K562 (cell line): ENCODE measurements around the gene NEUROD4. TPM values are rescaled to one million over a fixed set of nuclear protein-coding genes. Genes with fewer than 3 reads are reported as not detected.
A peak's percentile ranks its signal among the peaks of the same experiment; 100 is the strongest.

Experiments used
- ATAC-seq: fragments of 200-7000 bp; cut with Tn5 transposase; 3 replicates; pipeline ENCODE4 v1.9.1; 2020; ENCODE audit warnings: moderate library complexity
- BruUV-seq: library from RNA; stranded (reverse); fragments of 400-500 nt; replicated peaks from 2 replicates; lab custom pipeline; 2021; lab: Mats Ljungman, UMichigan
- CTCF ChIA-PET: fragments of 300-600 bp; formaldehyde crosslinking; extraction: SDS; loops from one replicate; lab custom pipeline; 2021; ENCODE audit warnings: low intra/inter-chr PET ratio; lab: Yijun Ruan, JAX
- POLR2A ChIA-PET: fragments of 300-600, 350-650 bp; sonication (Branson Sonifier 250); formaldehyde crosslinking; extraction: SDS; loops from one replicate; lab custom pipeline; 2021; ENCODE audit warnings: antibody characterized with exemption, inconsistent platforms; lab: Yijun Ruan, JAX
- DNase-seq, 4 experiments: peaks; one replicate each; pipeline versions ENCODE4 v3.0.0 to v3.0.0-alpha.2; 2011 to 2018; ENCODE audit warnings: low spot score in 3 of 4, mixed read lengths in 3 of 4; ENCODE audit errors: extremely low read depth in 1 of 4
- FAIRE-seq: peaks from 2 replicates; lab custom pipeline; 2011; peaks lifted over from hg19 to GRCh38; lab: Jason Lieb, UNC
- H2AFZ ChIP-seq: 2 replicates; pipeline ENCODE4 v1.6.0; 2011; ENCODE audit warnings: low read depth, low read length, control low read depth, inconsistent platforms
- H3K27ac ChIP-seq: fragments of 200-600 bp; 3 replicates; pipeline ENCODE4 v1.8.0; 2011; ENCODE audit warnings: low read depth, mild to moderate bottlenecking, control low read depth, inconsistent platforms, low read length, moderate library complexity, mixed read lengths; ENCODE audit errors: extremely low read depth
- H3K27me3 ChIP-seq, 2 experiments: fragments of 300-600 bp in 1 of 2; 2 replicates in 1 of 2; 3 replicates in 1 of 2; pipeline versions ENCODE4 v1.6.0 to v1.8.0; 2011; ENCODE audit warnings: inconsistent platforms in 2 of 2, low read length in 2 of 2, mild to moderate bottlenecking in 1 of 2, mixed read lengths in 1 of 2, moderate library complexity in 1 of 2; ENCODE audit not compliant: control insufficient read depth in 2 of 2, insufficient read depth in 2 of 2
- H3K36me3 ChIP-seq: fragments of 300-600 bp; 3 replicates; pipeline ENCODE4 v1.8.0; 2011; ENCODE audit warnings: mild to moderate bottlenecking, low read length, inconsistent platforms; ENCODE audit not compliant: control insufficient read depth, insufficient read depth
- H3K4me1 ChIP-seq, 2 experiments: fragments of 200-600 bp in 1 of 2; replicated peaks in 1 of 2; 2 replicates in 1 of 2; 3 replicates in 1 of 2; pipeline versions ENCODE4 v1.5.1 to v1.8.0; 2011; ENCODE audit warnings: inconsistent platforms in 2 of 2, low read length in 2 of 2, mild to moderate bottlenecking in 1 of 2, mixed read lengths in 1 of 2, moderate library complexity in 1 of 2; ENCODE audit not compliant: control insufficient read depth in 2 of 2, insufficient read depth in 2 of 2
- H3K4me2 ChIP-seq: 2 replicates; pipeline ENCODE4 v1.6.1; 2011; ENCODE audit warnings: low read length, control low read depth, inconsistent platforms, mixed read lengths; ENCODE audit not compliant: insufficient read depth
- H3K4me3 ChIP-seq: fragments of 200-600 bp; sonication (generic), shearing (Covaris generic); 2 replicates; pipeline ENCODE4 v1.5.1; 2016; ENCODE audit warnings: control low read depth, inconsistent platforms
- H3K79me2 ChIP-seq: fragments of 200-600 bp; 3 replicates; pipeline ENCODE4 v1.8.0; 2011; ENCODE audit warnings: low read length, inconsistent platforms; ENCODE audit not compliant: control insufficient read depth, insufficient read depth
- H3K9ac ChIP-seq, 2 experiments: 2 replicates each; pipeline versions ENCODE4 v1.6.0 to v1.6.1; 2011; ENCODE audit warnings: low read depth in 2 of 2, low read length in 2 of 2, control low read depth in 1 of 2, inconsistent platforms in 1 of 2, mild to moderate bottlenecking in 1 of 2, mixed read lengths in 1 of 2; ENCODE audit not compliant: insufficient read depth in 1 of 2
- H3K9me1 ChIP-seq: one replicate; pipeline ENCODE4 v1.6.0; 2011; ENCODE audit warnings: inconsistent platforms, mild to moderate bottlenecking, low read length, moderate library complexity; ENCODE audit not compliant: control insufficient read depth, insufficient read depth
- H3K9me3 ChIP-seq: replicated peaks from 2 replicates; pipeline ENCODE4 v1.5.1; 2011; ENCODE audit warnings: low read depth, low read length, inconsistent platforms; ENCODE audit not compliant: control insufficient read depth, insufficient read depth
- H4K20me1 ChIP-seq: replicated peaks from 2 replicates; pipeline ENCODE4 v1.6.1; 2011; ENCODE audit warnings: low read length, inconsistent platforms, mixed read lengths; ENCODE audit not compliant: control insufficient read depth, insufficient read depth
- C11orf30 ChIP-seq: fragments of 450-650 bp; IDR thresholded peaks from 2 replicates; pipeline ENCODE4 v1.6.1; 2016; ENCODE audit warnings: low read depth, mild to moderate bottlenecking
- CBFA2T3 ChIP-seq: fragments of 450-650 bp; IDR thresholded peaks from 2 replicates; pipeline ENCODE4 v1.6.1; 2017
- FOS ChIP-seq: IDR thresholded peaks from 3 replicates; pipeline ENCODE4 v1.6.1; 2011; ENCODE audit not compliant: insufficient read length; ENCODE audit errors: extremely low read depth
- MEIS2 ChIP-seq: fragments of 450-650 bp; IDR thresholded peaks from 2 replicates; pipeline ENCODE4 v1.6.1; 2014; ENCODE audit warnings: mild to moderate bottlenecking; ENCODE audit not compliant: partially characterized antibody
- SRF ChIP-seq, 2 experiments: fragments of 250-450, 450-650 bp in 1 of 2; sonication (Bioruptor Pico) in 1 of 2; sonication (generic) in 1 of 2; formaldehyde crosslinking; IDR thresholded peaks; 2 replicates each; pipeline versions ENCODE4 v1.5.0 to v1.5.1; 2020 to 2022; ENCODE audit warnings: mild to moderate bottlenecking in 1 of 2, missing genetic modification reagents in 1 of 2
- ZNF311 ChIP-seq: fragments of 250-450 bp; sonication (Bioruptor Pico); IDR thresholded peaks from 2 replicates; pipeline ENCODE4 v1.4.0; 2020; ENCODE audit warnings: mild to moderate bottlenecking, moderate library complexity
- WGBS: fragments of 100-300 bp; shearing (Covaris generic); methylation state at CpG from one replicate; pipeline ENCODE4 v1.1.6; 2016; ENCODE audit warnings: low coverage, mixed read lengths; ENCODE audit not compliant: insufficient coverage; ENCODE audit errors: missing lambda C conversion rate; 5-methylcytosine and 5-hydroxymethylcytosine counted together
- in situ Hi-C: fragments of 300-500 bp; cut with MboI; formaldehyde crosslinking; loops from 4 replicates; pipeline ENCODE4 v1.15.0; 2018; ENCODE audit warnings: inconsistent platforms, mixed read lengths
- intact Hi-C: fragments of 100-400 bp; cut with micrococcal nuclease; formaldehyde crosslinking; loops from 2 replicates; pipeline ENCODE4 v1.14.2; 2022
- polyA plus RNA-seq, 8 experiments: library from polyadenylated mRNA; depleted of rRNA in 4 of 8; stranded (reverse) in 5 of 8; unstranded in 3 of 8; fragments of >200 nt; fragmentation: Nextera tagmentation in 2 of 8; fragmentation: Illumina TruSeq in 1 of 8; extraction: Ambion mirVana in 2 of 8; extraction: Trizol in 1 of 8; gene quantifications; 2 replicates each; pipeline versions ENCODE4 v1.2.1 to v1.2.3, GENCODE V29; 2011 to 2014; ENCODE audit warnings: inconsistent platforms in 1 of 8, missing spikeins in 1 of 8
- total RNA-seq, 7 experiments: library from RNA; depleted of rRNA in 6 of 7; stranded (reverse); fragments of >200 nt in 6 of 7; fragmentation: Illumina TruSeq in 2 of 7; extraction: Trizol in 2 of 7; gene quantifications; 2 replicates each; pipeline versions ENCODE4 v1.2.1 to v1.2.3, GENCODE V29; 2011 to 2021; ENCODE audit warnings: low replicate concordance in 1 of 7
- TF ChIP-seq, protein P1 (sequence below): fragments of 200-800 bp; sonication (Bioruptor generic); IDR thresholded peaks from 2 replicates; pipeline ENCODE4 v1.6.1; 2017; ENCODE audit warnings: missing genetic modification characterization, missing compliant biosample characterization

NEUROD4 gene
- total and polyA plus RNA-seq, 9 of the 15 experiments (the other 6 are each of a cell fraction or from before 2014, with no cell fraction given), result not detected

DNA sequence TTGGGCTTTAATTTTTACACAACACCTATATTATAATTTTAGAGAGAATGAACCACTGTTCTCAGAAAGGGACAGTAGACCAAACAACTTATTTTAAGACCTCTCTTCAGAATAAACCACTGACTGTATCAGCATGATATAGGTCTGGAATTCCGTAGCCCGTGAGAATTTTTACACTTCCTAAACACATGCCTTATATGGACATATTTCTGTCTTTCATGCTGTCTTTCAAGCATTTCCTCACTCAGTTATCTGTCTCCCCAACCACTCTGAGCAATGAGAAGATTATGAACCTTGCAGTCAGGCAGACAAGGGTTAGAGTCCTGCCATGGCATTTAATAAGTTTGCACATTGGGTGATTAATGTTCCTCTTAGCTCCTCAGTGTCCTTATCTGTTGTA is 17.4 kb upstream of the NEUROD4 start:
- Histone ChIP-seq H3K4me2 (no peak overlapping the region), H4K20me1 (no peaks in the 10 kb centered on the region), H3K27ac (no peak overlapping the region), H3K9ac (no peak overlapping the region), H3K36me3 (no peaks in the 10 kb centered on the region), H3K79me2 (no peaks in the 10 kb centered on the region), H3K27me3 (peaks cover 25 to 27% of the 10 kb centered on the region in 2 experiments; a peak in 4 of 5 replicates), H3K9me3 (no peaks in the 10 kb centered on the region), H3K4me3 (no peak overlapping the region), H3K4me1 (no peaks in the 10 kb centered on the region), H2AFZ (no peak overlapping the region), H3K9me1 (no peaks in the 10 kb centered on the region)
- in situ Hi-C loops (no loop called here), intact Hi-C loops (no loop called here)
- BruUV-seq, result no TSS peak
- FAIRE-seq (no peak), DNase-seq (no peak), ATAC-seq (no peak)
- TF ChIP-seq, protein P1, sequence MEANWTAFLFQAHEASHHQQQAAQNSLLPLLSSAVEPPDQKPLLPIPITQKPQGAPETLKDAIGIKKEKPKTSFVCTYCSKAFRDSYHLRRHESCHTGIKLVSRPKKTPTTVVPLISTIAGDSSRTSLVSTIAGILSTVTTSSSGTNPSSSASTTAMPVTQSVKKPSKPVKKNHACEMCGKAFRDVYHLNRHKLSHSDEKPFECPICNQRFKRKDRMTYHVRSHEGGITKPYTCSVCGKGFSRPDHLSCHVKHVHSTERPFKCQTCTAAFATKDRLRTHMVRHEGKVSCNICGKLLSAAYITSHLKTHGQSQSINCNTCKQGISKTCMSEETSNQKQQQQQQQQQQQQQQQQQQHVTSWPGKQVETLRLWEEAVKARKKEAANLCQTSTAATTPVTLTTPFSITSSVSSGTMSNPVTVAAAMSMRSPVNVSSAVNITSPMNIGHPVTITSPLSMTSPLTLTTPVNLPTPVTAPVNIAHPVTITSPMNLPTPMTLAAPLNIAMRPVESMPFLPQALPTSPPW, result no peak
- TF ChIP-seq ZNF311 (CRISPR knock-in tag) (no peak), FOS (no peak), CBFA2T3 (peak; percentile 11; the same call in 1 of the 2 replicates), MEIS2 (peak; percentile 10), C11orf30 (no peak), SRF (CRISPR knock-in tag; IDR thresholded peaks at IDR 0.05) (peak in 1 of 2 experiments; percentile 70; a peak in 2 of 4 replicates)
- CTCF ChIA-PET, result no interaction called here
- POLR2A ChIA-PET, result no interaction called here
- WGBS, result 0% methylated on average over 2 of the region's 2 CpGs
